ENCODE results near the gene CRAMP1.
"Not testable (repeated sequence)": the region's sequence is repeated elsewhere in the genome, so short reads cannot be mapped to it uniquely, and the experiment has no call there.

The CRAMP1 gene

GRCh38 chr16:1713933-1714332 is 101.8 kb downstream of the CRAMP1 start:
- H3K4me1 Mint-ChIP-seq: peaks cover 24% of the 10 kb centered on the region
- H3K4me3 Mint-ChIP-seq: no peak overlapping the region
- no peaks in the 10 kb centered on the region for H3K36me3 Mint-ChIP-seq
- H3K9me3 Mint-ChIP-seq: no peaks in the 10 kb centered on the region
- no peak overlapping the region for H3K27ac Mint-ChIP-seq
- H3K27me3 Mint-ChIP-seq: no peaks in the 10 kb centered on the region

- no peaks in the 10 kb centered on the region for H3K36me3 Mint-ChIP-seq
- H3K4me3 Mint-ChIP-seq: no peak overlapping the region
- no peaks in the 10 kb centered on the region for H3K27me3 Mint-ChIP-seq
- peaks cover 32% of the 10 kb centered on the region for H3K4me1 Mint-ChIP-seq
- no peaks in the 10 kb centered on the region for H3K9me3 Mint-ChIP-seq
- no peak overlapping the region for H3K27ac Mint-ChIP-seq
These were observed 103.1 kb downstream of the CRAMP1 start for GRCh38 chr16:1715220-1715619.

- H3K36me3 Mint-ChIP-seq, H3K27ac Mint-ChIP-seq, H3K9me3 Mint-ChIP-seq, H3K27me3 Mint-ChIP-seq, H3K4me3 Mint-ChIP-seq: not testable (repeated sequence)
- H3K4me1 Mint-ChIP-seq: peaks cover 42% of the 10 kb centered on the region
These were observed 106.1 kb downstream of the CRAMP1 start for GRCh38 chr16:1718236-1718635.

GRCh38 chr16:1719559-1720229 is 107.5 kb downstream of the CRAMP1 start:
- H3K36me3 Mint-ChIP-seq, H3K4me3 Mint-ChIP-seq, H3K9me3 Mint-ChIP-seq, H3K27me3 Mint-ChIP-seq, H3K27ac Mint-ChIP-seq: not testable (repeated sequence)
- H3K4me1 Mint-ChIP-seq: peaks cover 45% of the 10 kb centered on the region

- Mint-ChIP-seq H3K27ac (no peak overlapping the region), H3K4me3 (no peak overlapping the region), H3K4me1 (peaks cover 41% of the 10 kb centered on the region), H3K36me3 (no peaks in the 10 kb centered on the region), H3K27me3 (no peaks in the 10 kb centered on the region), H3K9me3 (no peaks in the 10 kb centered on the region)
These were observed 109.2 kb downstream of the CRAMP1 start for GRCh38 chr16:1721372-1721771.

- Mint-ChIP-seq H3K9me3 (no peaks in the 10 kb centered on the region), H3K4me1 (peaks cover 48% of the 10 kb centered on the region), H3K27ac (peak overlapping the region; percentile 30), H3K36me3 (peaks cover 3% of the 10 kb centered on the region), H3K27me3 (no peaks in the 10 kb centered on the region), H3K4me3 (no peak overlapping the region)
These were observed 111.4 kb downstream of the CRAMP1 start for GRCh38 chr16:1723450-1724147.

GRCh38 chr16:1724491-1724890 is 112.3 kb downstream of the CRAMP1 start:
- H3K9me3 Mint-ChIP-seq: no peaks in the 10 kb centered on the region
- no peak overlapping the region for H3K27ac Mint-ChIP-seq
- peaks cover 39% of the 10 kb centered on the region for H3K4me1 Mint-ChIP-seq
- H3K4me3 Mint-ChIP-seq: no peak overlapping the region
- H3K27me3 Mint-ChIP-seq: no peaks in the 10 kb centered on the region
- peaks cover 4% of the 10 kb centered on the region for H3K36me3 Mint-ChIP-seq

GRCh38 chr16:1726661-1727502 is 114.7 kb downstream of the CRAMP1 start:
- Mint-ChIP-seq H3K36me3 (peaks cover 4% of the 10 kb centered on the region), H3K9me3 (no peaks in the 10 kb centered on the region), H3K4me1 (peaks cover 26% of the 10 kb centered on the region), H3K27ac (peak overlapping the region; percentile 6), H3K27me3 (no peaks in the 10 kb centered on the region), H3K4me3 (no peak overlapping the region)
